ENCODE data around the gene ACTG1.

Gene ACTG1

GRCh38 chr17:81492706-81493105, 19.9 kb downstream of the ACTG1 start:
- Mint-ChIP-seq H3K4me1 (ENCODE audit: low read depth) (peaks cover 7% of the 10 kb centered on the region), H3K4me3 (no peak overlapping the region)
- intact Hi-C loops (cut with micrococcal nuclease) = no loop called here

GRCh38 chr17:81492202-81492601, 20.4 kb downstream of the ACTG1 start:
- H3K27me3 Mint-ChIP-seq = peaks cover 67% of the 10 kb centered on the region
- no peaks in the 10 kb centered on the region for H3K36me3 Mint-ChIP-seq (ENCODE audit: low read depth)
- intact Hi-C loops (cut with micrococcal nuclease) = no loop called here
- no peaks in the 10 kb centered on the region for H3K9me3 Mint-ChIP-seq
- no peak overlapping the region for H3K27ac Mint-ChIP-seq
- H3K4me3 Mint-ChIP-seq = no peak overlapping the region
- peaks cover 7% of the 10 kb centered on the region for H3K4me1 Mint-ChIP-seq (ENCODE audit: low read depth)

More at GRCh38 chr17:81492706-81493105, 19.9 kb downstream of the ACTG1 start:
- Mint-ChIP-seq H3K27ac (no peak overlapping the region), H3K36me3 (ENCODE audit: low read depth) (no peaks in the 10 kb centered on the region), H3K27me3 (peaks cover 68% of the 10 kb centered on the region), H3K9me3 (no peaks in the 10 kb centered on the region)

- Mint-ChIP-seq H3K9me3 (no peaks in the 10 kb centered on the region), H3K4me1 (ENCODE audit: low read depth) (peaks cover 7% of the 10 kb centered on the region), H3K4me3 (no peak overlapping the region), H3K36me3 (ENCODE audit: low read depth) (no peaks in the 10 kb centered on the region), H3K27ac (no peak overlapping the region), H3K27me3 (peaks cover 64% of the 10 kb centered on the region)
- intact Hi-C loops (cut with micrococcal nuclease) = no loop called here
Measured at GRCh38 chr17:81491761-81492160, 20.8 kb downstream of the ACTG1 start.

GRCh38 chr17:81491181-81491581, 21.4 kb downstream of the ACTG1 start:
- Mint-ChIP-seq H3K4me1 (ENCODE audit: low read depth) (peaks cover 11% of the 10 kb centered on the region), H3K4me3 (no peak overlapping the region), H3K27ac (no peak overlapping the region), H3K36me3 (ENCODE audit: low read depth) (no peaks in the 10 kb centered on the region), H3K9me3 (no peaks in the 10 kb centered on the region), H3K27me3 (peaks cover 60% of the 10 kb centered on the region)
- intact Hi-C loops (cut with micrococcal nuclease) = no loop called here

- Mint-ChIP-seq H3K4me3 (no peak overlapping the region), H3K36me3 (ENCODE audit: low read depth) (no peaks in the 10 kb centered on the region), H3K27me3 (peaks cover 58% of the 10 kb centered on the region), H3K27ac (no peak overlapping the region), H3K4me1 (ENCODE audit: low read depth) (peaks cover 16% of the 10 kb centered on the region), H3K9me3 (no peaks in the 10 kb centered on the region)
- intact Hi-C loops (cut with micrococcal nuclease) = no loop called here
Measured at GRCh38 chr17:81489998-81490992, 22.3 kb downstream of the ACTG1 start.

GRCh38 chr17:81489012-81489997, 23.3 kb downstream of the ACTG1 start:
- intact Hi-C loops (cut with micrococcal nuclease) = no loop called here
- H3K27ac Mint-ChIP-seq = no peak overlapping the region
- H3K9me3 Mint-ChIP-seq = no peaks in the 10 kb centered on the region
- peak overlapping the region; percentile 27 for H3K4me3 Mint-ChIP-seq
- peaks cover 53% of the 10 kb centered on the region for H3K27me3 Mint-ChIP-seq
- H3K4me1 Mint-ChIP-seq (ENCODE audit: low read depth) = peaks cover 16% of the 10 kb centered on the region
- no peaks in the 10 kb centered on the region for H3K36me3 Mint-ChIP-seq (ENCODE audit: low read depth)

- no peaks in the 10 kb centered on the region for H3K36me3 Mint-ChIP-seq (ENCODE audit: low read depth)
- H3K4me3 Mint-ChIP-seq = peak overlapping the region; percentile 58
- intact Hi-C loops (cut with micrococcal nuclease) = no loop called here
- peaks cover 21% of the 10 kb centered on the region for H3K4me1 Mint-ChIP-seq (ENCODE audit: low read depth)
- H3K27ac Mint-ChIP-seq = no peak overlapping the region
- no peaks in the 10 kb centered on the region for H3K9me3 Mint-ChIP-seq
- H3K27me3 Mint-ChIP-seq = peaks cover 57% of the 10 kb centered on the region
Measured at GRCh38 chr17:81488276-81488860, 24.2 kb downstream of the ACTG1 start.

- Mint-ChIP-seq H3K4me3 (peak overlapping the region; percentile 58), H3K27ac (no peak overlapping the region)
Measured at GRCh38 chr17:81487487-81488275, 24.9 kb downstream of the ACTG1 start.

GRCh38 chr17:81487089-81487486, 25.5 kb downstream of the ACTG1 start:
- no peak overlapping the region for H3K27ac Mint-ChIP-seq
- no peaks in the 10 kb centered on the region for H3K36me3 Mint-ChIP-seq (ENCODE audit: low read depth)
- H3K4me3 Mint-ChIP-seq = peak overlapping the region; percentile 58
- intact Hi-C loops (cut with micrococcal nuclease) = no loop called here
- peaks cover 34% of the 10 kb centered on the region for H3K4me1 Mint-ChIP-seq (ENCODE audit: low read depth)
- H3K9me3 Mint-ChIP-seq = no peaks in the 10 kb centered on the region
- peaks cover 59% of the 10 kb centered on the region for H3K27me3 Mint-ChIP-seq

More at GRCh38 chr17:81487487-81488275, 24.9 kb downstream of the ACTG1 start:
- no peaks in the 10 kb centered on the region for H3K36me3 Mint-ChIP-seq (ENCODE audit: low read depth)
- H3K9me3 Mint-ChIP-seq = no peaks in the 10 kb centered on the region
- H3K4me1 Mint-ChIP-seq (ENCODE audit: low read depth) = peaks cover 28% of the 10 kb centered on the region
- intact Hi-C loops (cut with micrococcal nuclease) = no loop called here
- H3K27me3 Mint-ChIP-seq = peaks cover 59% of the 10 kb centered on the region

GRCh38 chr17:81486199-81486810, 26.3 kb downstream of the ACTG1 start:
- Mint-ChIP-seq H3K27me3 (peaks cover 57% of the 10 kb centered on the region), H3K4me3 (no peak overlapping the region), H3K4me1 (ENCODE audit: low read depth) (peaks cover 39% of the 10 kb centered on the region), H3K36me3 (ENCODE audit: low read depth) (no peaks in the 10 kb centered on the region), H3K27ac (no peak overlapping the region), H3K9me3 (no peaks in the 10 kb centered on the region)
- intact Hi-C loops (cut with micrococcal nuclease) = no loop called here

GRCh38 chr17:81484195-81484979, 28.2 kb downstream of the ACTG1 start:
- Mint-ChIP-seq H3K4me3 (peak overlapping the region; percentile 51), H3K9me3 (no peaks in the 10 kb centered on the region), H3K4me1 (ENCODE audit: low read depth) (peaks cover 35% of the 10 kb centered on the region), H3K27ac (no peak overlapping the region), H3K36me3 (ENCODE audit: low read depth) (no peaks in the 10 kb centered on the region), H3K27me3 (peaks cover 55% of the 10 kb centered on the region)
- intact Hi-C loops (cut with micrococcal nuclease) = loop anchor here (1.0 to 5.0 kb wide), 2 partner anchors 82 to 229 kb away; no protein-coding TSS in a partner anchor

- intact Hi-C loops (cut with micrococcal nuclease) = loop anchor here (1.0 to 5.0 kb wide), 2 partner anchors 82 to 229 kb away; no protein-coding TSS in a partner anchor
- Mint-ChIP-seq H3K4me1 (ENCODE audit: low read depth) (peaks cover 32% of the 10 kb centered on the region), H3K27ac (no peak overlapping the region), H3K27me3 (peaks cover 53% of the 10 kb centered on the region), H3K36me3 (ENCODE audit: low read depth) (no peaks in the 10 kb centered on the region), H3K4me3 (peak overlapping the region; percentile 51), H3K9me3 (no peaks in the 10 kb centered on the region)
Measured at GRCh38 chr17:81483862-81484194, 28.8 kb downstream of the ACTG1 start.

Data from dendritic cell treated with granulocyte-macrophage colony-stimulating factor and Interleukin-4, amounts not matched to agents 40 ng/mL and 50 ng/mL, for 4 days (primary cell).